ENCODE results near the gene DAAM1.
A peak's percentile ranks its signal among the peaks of the same experiment; 100 is the strongest.

DAAM1 gene

DNA sequence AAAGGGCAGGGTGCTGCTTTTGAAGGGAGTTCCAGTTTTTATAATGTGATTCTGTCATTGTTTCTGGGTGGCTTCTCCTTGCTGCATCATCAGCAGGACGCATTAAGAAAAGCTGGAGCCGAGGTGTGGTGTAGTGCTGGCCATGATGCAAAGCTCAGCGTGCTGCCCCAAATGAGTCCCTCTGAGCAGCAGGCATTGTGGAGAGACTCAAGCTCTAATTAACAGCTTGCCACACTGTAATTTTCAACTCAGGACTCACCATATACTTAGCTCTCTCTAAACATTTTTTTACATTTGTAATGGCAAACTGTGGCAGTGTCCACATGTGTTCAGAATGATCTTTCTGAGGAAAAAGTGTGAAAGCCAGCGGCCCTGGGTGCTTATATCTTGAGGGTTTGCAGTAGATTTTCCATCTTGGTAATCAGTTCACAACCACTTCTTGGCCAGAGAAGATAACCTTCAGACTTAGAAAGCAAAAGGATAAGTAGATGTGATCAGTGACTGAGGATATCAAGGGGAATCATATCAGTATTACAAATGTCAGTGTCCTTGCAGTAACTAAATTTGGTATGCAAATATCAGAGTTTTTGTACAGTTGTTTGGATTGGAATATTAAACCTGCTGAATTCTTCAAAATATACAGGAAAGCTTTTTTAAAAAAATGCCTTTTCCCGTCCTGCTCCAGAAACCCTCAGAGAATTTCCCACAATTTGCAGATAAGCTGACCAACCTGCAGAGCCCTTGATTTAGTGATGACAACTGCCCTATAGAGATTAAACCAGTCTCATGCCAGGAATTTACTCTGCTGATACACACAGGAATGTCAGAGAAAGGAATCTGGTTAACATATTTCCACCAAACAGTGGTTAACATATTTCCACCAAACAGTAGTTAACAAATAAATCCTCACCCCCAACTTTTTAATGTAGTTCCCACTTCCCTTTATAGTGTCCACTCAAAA, 63.6 kb downstream of the DAAM1 start:
- Histone ChIP-seq H3K36me3 (ENCODE audit: control insufficient read depth in 2 of 2, insufficient read depth in 2 of 2, low read length in 2 of 2) (no peaks in the 10 kb centered on the region), H3K27me3 (ENCODE audit: control insufficient read depth in 2 of 2, insufficient read depth in 2 of 2, low read length in 2 of 2) (no peaks in the 10 kb centered on the region), H3K4me3 (ENCODE audit: low read length in 2 of 2) (no peak overlapping the region), H3K9ac (ENCODE audit: low read depth in 1 of 2, low read length in 2 of 2) (no peak overlapping the region), H3K27ac (ENCODE audit: low read depth in 2 of 2, low read length in 2 of 2) (no peak overlapping the region), H3K4me1 (ENCODE audit: control insufficient read depth in 2 of 2, insufficient read depth in 2 of 2, low read length in 2 of 2) (peaks cover 9 to 15% of the 10 kb centered on the region in 2 donors), H3K9me3 (ENCODE audit: control insufficient read depth in 2 of 2, low read length in 2 of 2) (no peaks in the 10 kb centered on the region)

DNA sequence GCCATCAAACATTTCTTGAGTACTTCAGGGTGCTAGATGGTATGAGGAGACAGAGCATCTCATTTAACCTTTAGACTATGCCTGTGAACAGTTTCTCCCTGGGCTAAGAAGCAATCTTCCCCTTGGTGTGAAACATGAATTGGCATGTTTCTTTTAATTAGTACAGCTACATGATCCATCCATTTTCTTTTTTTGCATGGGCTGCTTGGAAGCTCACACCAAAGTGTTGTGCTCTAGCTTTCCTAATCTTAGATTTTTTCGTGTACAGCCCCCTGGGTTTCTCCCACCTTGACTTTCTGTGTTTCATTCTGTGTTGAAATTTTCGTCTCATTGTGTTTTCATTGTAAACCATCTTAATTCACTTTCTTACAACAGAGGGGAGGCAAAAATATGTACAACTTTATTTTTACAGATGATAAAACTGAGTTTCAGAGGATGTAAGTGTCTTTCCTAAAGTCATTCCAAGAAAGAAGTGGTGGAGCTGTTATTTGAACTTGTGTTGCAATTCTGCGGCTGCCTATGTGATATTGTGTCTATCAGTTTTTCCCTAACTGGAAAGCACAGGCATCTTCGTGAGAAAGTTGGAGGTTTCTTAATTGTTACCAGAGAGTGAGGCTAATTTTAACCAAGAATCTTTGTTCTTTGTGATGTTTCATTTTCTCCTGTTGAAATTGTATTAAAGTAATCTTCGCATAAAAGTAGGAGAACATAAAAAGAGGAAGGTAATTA, 64.5 kb downstream of the DAAM1 start:
- Histone ChIP-seq H3K27me3 (ENCODE audit: control insufficient read depth in 2 of 2, insufficient read depth in 2 of 2, low read length in 2 of 2) (no peaks in the 10 kb centered on the region), H3K4me3 (ENCODE audit: low read length in 2 of 2) (no peak overlapping the region), H3K9me3 (ENCODE audit: control insufficient read depth in 2 of 2, low read length in 2 of 2) (no peaks in the 10 kb centered on the region), H3K36me3 (ENCODE audit: control insufficient read depth in 2 of 2, insufficient read depth in 2 of 2, low read length in 2 of 2) (no peaks in the 10 kb centered on the region), H3K4me1 (ENCODE audit: control insufficient read depth in 2 of 2, insufficient read depth in 2 of 2, low read length in 2 of 2) (peaks cover 9 to 15% of the 10 kb centered on the region in 2 donors), H3K27ac (ENCODE audit: low read depth in 2 of 2, low read length in 2 of 2) (no peak overlapping the region), H3K9ac (ENCODE audit: low read depth in 1 of 2, low read length in 2 of 2) (no peak overlapping the region)

DNA sequence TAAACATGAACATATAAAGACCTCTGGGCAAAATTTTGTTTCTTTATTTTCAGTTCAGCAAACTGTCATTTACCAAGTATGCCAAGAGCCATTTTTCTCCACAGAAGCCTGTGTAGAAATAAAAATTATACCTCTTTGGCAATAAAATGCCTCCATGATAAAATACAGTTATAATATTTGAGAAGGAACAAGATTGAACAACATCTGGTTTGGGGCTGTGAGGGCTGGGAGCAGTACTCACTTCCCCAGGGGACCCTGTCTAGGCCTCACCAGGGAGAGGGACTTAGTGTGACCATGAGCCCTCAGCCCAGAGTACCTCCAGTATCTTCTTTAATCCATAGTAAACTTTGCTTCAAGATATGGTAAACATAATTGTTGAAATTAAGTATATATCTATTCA, 65.1 kb downstream of the DAAM1 start:
- no peak overlapping the region for H3K9ac ChIP-seq (ENCODE audit: low read depth in 1 of 2, low read length in 2 of 2)
- no peak overlapping the region for H3K27ac ChIP-seq (ENCODE audit: low read depth in 2 of 2, low read length in 2 of 2)
- H3K27me3 ChIP-seq (ENCODE audit: control insufficient read depth in 2 of 2, insufficient read depth in 2 of 2, low read length in 2 of 2) = no peaks in the 10 kb centered on the region
- H3K4me3 ChIP-seq (ENCODE audit: low read length in 2 of 2) = no peak overlapping the region
- H3K4me1 ChIP-seq (ENCODE audit: control insufficient read depth in 2 of 2, insufficient read depth in 2 of 2, low read length in 2 of 2) = peaks cover 9 to 15% of the 10 kb centered on the region in 2 donors
- H3K36me3 ChIP-seq (ENCODE audit: control insufficient read depth in 2 of 2, insufficient read depth in 2 of 2, low read length in 2 of 2) = no peaks in the 10 kb centered on the region
- H3K9me3 ChIP-seq (ENCODE audit: control insufficient read depth in 2 of 2, low read length in 2 of 2) = no peaks in the 10 kb centered on the region

DNA sequence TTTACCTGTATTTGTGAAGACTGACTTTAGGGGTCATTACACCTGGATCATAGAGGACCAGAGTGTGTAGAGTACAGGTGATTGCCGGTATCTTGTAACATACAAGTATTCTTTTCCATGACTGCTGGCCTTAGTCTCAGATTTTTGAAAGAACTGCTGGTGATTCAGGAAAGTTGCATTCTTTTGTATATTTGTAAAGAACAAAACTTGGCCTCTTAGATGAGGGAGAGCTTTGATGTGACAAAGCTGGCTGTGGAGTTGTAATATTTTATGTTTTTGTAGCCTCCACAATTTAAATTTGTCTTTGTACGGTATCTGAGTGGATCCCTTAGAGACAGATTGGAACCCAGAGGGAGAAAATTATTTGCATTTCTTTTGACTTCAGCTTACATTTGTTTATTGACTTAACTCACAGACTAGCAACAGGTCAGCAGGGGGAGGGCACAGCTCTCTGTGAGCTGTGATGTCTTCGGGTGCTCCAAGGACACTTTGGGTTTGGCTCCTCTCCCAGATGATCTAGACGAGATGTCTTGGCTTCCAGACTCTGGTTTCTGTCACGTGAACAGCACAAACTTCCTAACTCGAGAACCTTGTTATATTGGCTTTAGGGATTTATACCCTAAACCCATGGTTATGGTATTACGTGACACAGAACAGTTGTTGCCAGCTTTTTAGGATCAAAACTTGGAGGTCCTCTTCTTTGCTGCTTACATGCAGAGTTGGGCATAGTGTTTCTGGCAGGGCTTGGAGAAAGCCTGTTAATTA, 65.9 kb downstream of the DAAM1 start:
- Histone ChIP-seq H3K9ac (ENCODE audit: low read depth in 1 of 2, low read length in 2 of 2) (no peak overlapping the region), H3K36me3 (ENCODE audit: control insufficient read depth in 2 of 2, insufficient read depth in 2 of 2, low read length in 2 of 2) (no peaks in the 10 kb centered on the region)

DNA sequence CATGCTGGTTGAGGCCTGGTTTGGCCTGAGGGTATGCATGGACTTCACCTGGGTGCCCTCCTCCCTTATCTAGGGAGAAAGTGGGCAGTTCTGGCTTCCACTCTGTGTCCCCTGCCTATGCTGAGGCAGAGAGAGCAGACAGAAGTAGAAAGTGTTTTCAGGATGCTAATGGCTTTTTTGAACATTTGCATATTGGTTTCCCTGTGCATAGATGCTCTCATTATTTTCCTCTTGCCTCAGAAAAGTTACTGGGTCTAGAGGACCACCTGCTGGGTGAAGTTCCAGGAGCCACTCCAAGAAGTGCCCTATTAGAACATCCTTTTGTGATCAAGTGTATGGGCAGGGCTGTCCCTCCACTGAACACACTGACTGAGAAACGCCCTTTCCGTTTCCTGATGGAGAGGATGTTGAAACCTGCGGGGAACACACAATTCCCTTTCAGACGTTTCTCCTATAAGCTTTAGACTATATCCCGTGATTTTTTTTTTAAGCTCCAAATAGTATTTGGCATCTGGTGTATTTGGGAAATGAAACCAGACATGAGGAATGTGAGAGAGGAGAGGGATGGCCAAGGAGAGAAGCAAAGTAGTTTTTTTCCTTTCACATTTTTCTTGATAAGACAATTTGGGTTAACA, 66.6 kb downstream of the DAAM1 start:
- H3K27me3 ChIP-seq (ENCODE audit: control insufficient read depth in 2 of 2, insufficient read depth in 2 of 2, low read length in 2 of 2) = no peaks in the 10 kb centered on the region
- H3K36me3 ChIP-seq (ENCODE audit: control insufficient read depth in 2 of 2, insufficient read depth in 2 of 2, low read length in 2 of 2) = no peaks in the 10 kb centered on the region
- no peaks in the 10 kb centered on the region for H3K9me3 ChIP-seq (ENCODE audit: control insufficient read depth in 2 of 2, low read length in 2 of 2)
- peaks cover 9 to 15% of the 10 kb centered on the region in 2 donors for H3K4me1 ChIP-seq (ENCODE audit: control insufficient read depth in 2 of 2, insufficient read depth in 2 of 2, low read length in 2 of 2)
- peak overlapping the region; percentile 66 to 72 for H3K27ac ChIP-seq (ENCODE audit: low read depth in 2 of 2, low read length in 2 of 2)
- no peak overlapping the region for H3K4me3 ChIP-seq (ENCODE audit: low read length in 2 of 2)
- H3K9ac ChIP-seq (ENCODE audit: low read depth in 1 of 2, low read length in 2 of 2) = no peak overlapping the region

More for the DNA sequence above, 65.9 kb downstream of the DAAM1 start:
- H3K4me3 ChIP-seq (ENCODE audit: low read length in 2 of 2) = no peak overlapping the region
- H3K27me3 ChIP-seq (ENCODE audit: control insufficient read depth in 2 of 2, insufficient read depth in 2 of 2, low read length in 2 of 2) = no peaks in the 10 kb centered on the region
- H3K27ac ChIP-seq (ENCODE audit: low read depth in 2 of 2, low read length in 2 of 2) = peak overlapping the region; percentile 66 to 72
- H3K9me3 ChIP-seq (ENCODE audit: control insufficient read depth in 2 of 2, low read length in 2 of 2) = no peaks in the 10 kb centered on the region
- peaks cover 9 to 15% of the 10 kb centered on the region in 2 donors for H3K4me1 ChIP-seq (ENCODE audit: control insufficient read depth in 2 of 2, insufficient read depth in 2 of 2, low read length in 2 of 2)

DNA sequence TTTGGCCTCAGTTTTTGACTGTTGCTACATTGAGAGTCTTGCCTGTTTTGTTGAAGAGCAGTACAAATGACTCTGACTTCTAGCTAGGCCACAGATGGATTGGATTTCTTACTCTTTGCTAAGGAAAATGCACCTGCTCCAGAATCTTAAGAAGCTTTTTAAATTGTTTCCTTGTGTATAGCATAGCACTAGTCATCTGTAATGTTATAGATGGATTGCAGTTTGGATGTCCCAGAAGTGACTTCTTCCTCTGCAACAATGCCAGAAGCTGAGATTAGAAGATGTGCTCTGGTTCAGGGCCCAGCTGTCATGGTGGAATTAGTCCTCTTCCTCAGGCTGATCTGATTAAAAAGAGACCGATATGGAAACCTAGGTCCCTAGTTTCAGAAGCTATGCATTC, 67.9 kb downstream of the DAAM1 start:
- no peak overlapping the region for H3K9ac ChIP-seq (ENCODE audit: low read depth in 1 of 2, low read length in 2 of 2)
- no peaks in the 10 kb centered on the region for H3K36me3 ChIP-seq (ENCODE audit: control insufficient read depth in 2 of 2, insufficient read depth in 2 of 2, low read length in 2 of 2)
- H3K27ac ChIP-seq (ENCODE audit: low read depth in 2 of 2, low read length in 2 of 2) = no peak overlapping the region
- H3K9me3 ChIP-seq (ENCODE audit: control insufficient read depth in 2 of 2, low read length in 2 of 2) = no peaks in the 10 kb centered on the region
- H3K4me1 ChIP-seq (ENCODE audit: control insufficient read depth in 2 of 2, insufficient read depth in 2 of 2, low read length in 2 of 2) = peaks cover 9 to 15% of the 10 kb centered on the region in 2 donors
- no peak overlapping the region for H3K4me3 ChIP-seq (ENCODE audit: low read length in 2 of 2)
- no peaks in the 10 kb centered on the region for H3K27me3 ChIP-seq (ENCODE audit: control insufficient read depth in 2 of 2, insufficient read depth in 2 of 2, low read length in 2 of 2)

DNA sequence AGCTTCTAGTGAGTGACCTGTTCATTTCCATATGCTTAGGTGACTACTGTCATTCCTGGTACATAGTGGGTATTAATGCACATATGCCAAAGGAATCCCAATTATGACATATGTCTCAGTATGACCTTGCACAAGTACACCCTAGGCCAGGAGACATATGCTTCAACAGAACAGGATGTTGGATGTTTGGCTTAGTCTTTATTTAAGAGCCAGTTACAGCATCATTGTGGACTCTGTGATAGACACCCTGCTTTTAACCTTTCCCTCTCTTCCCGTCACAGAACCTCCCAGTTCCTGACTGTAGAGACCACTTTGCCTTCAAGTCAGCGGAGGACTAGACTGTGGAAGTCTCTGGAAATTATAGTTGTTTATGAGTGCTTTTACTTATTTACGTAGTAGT, 72.9 kb downstream of the DAAM1 start:
- Histone ChIP-seq H3K27me3 (ENCODE audit: control insufficient read depth in 2 of 2, insufficient read depth in 2 of 2, low read length in 2 of 2) (no peaks in the 10 kb centered on the region), H3K9ac (ENCODE audit: low read depth in 1 of 2, low read length in 2 of 2) (no peak overlapping the region), H3K4me3 (ENCODE audit: low read length in 2 of 2) (no peak overlapping the region), H3K36me3 (ENCODE audit: control insufficient read depth in 2 of 2, insufficient read depth in 2 of 2, low read length in 2 of 2) (peaks cover 2% of the 10 kb centered on the region in 2 donors), H3K9me3 (ENCODE audit: control insufficient read depth in 2 of 2, low read length in 2 of 2) (no peaks in the 10 kb centered on the region), H3K27ac (ENCODE audit: low read depth in 2 of 2, low read length in 2 of 2) (no peak overlapping the region), H3K4me1 (ENCODE audit: control insufficient read depth in 2 of 2, insufficient read depth in 2 of 2, low read length in 2 of 2) (peaks cover 3 to 12% of the 10 kb centered on the region in 2 donors)

DNA sequence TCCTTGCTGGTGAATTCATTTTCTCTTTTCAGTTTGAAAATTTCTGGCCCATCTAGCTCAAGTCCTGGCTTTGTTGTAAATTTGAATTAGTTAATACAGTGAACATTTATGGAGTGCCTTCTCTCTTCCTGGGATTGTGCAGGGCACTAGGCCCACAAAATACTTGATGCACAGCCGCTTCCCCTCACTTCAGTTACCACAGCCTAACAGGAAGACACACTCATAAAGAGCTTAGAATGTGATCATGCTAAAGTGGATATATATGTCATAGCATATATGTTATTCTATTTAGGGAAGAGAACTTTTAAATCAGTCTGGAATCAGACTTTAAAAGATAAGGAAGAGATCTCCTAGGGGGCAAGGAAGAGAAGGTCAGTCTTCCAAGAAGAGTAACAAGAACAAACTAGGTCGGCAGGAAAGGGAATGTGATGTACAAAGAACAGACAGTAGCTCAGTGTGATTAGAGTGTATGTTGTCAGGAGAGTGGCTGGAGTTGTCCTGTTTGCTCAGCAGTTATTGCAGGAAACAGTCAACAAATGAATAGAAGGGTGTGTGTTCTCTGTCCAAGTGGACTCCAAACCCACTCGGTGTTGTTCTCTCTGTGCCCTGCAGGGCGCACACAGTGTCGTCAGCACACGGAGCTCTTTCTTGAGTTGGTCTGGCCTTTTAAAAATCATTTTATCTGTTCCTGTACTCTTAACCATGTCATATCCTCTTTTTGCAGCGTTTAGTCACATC, 74.4 kb downstream of the DAAM1 start:
- Histone ChIP-seq H3K27me3 (ENCODE audit: control insufficient read depth in 2 of 2, insufficient read depth in 2 of 2, low read length in 2 of 2) (no peaks in the 10 kb centered on the region), H3K4me3 (ENCODE audit: low read length in 2 of 2) (no peak overlapping the region), H3K27ac (ENCODE audit: low read depth in 2 of 2, low read length in 2 of 2) (peak overlapping the region; percentile 19 to 62), H3K9me3 (ENCODE audit: control insufficient read depth in 2 of 2, low read length in 2 of 2) (no peaks in the 10 kb centered on the region), H3K9ac (ENCODE audit: low read depth in 1 of 2, low read length in 2 of 2) (peak overlapping the region in 1 of 2 donors; percentile 13), H3K36me3 (ENCODE audit: control insufficient read depth in 2 of 2, insufficient read depth in 2 of 2, low read length in 2 of 2) (peaks cover 2% of the 10 kb centered on the region in 2 donors), H3K4me1 (ENCODE audit: control insufficient read depth in 2 of 2, insufficient read depth in 2 of 2, low read length in 2 of 2) (peaks cover 3 to 12% of the 10 kb centered on the region in 2 donors)

DNA sequence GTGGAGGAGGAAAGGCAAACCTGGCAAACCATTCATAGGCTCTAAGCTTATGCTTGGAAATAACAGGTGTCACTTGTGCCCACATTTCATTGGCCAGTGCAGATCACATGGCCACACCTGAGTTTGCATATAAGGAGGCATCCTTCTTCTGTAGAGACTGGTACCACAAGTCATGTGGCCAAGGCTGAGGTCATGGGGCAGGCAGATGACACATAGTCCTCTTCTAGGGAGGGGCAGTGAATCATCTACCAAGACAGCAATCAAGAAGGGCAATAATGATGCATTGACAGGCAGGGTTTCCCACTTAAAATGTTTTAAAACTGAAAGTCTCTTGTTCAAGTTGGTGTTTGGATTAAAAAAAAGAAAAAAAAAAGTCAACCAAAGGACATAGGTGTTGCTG, 77.3 kb downstream of the DAAM1 start:
- H3K27me3 ChIP-seq (ENCODE audit: control insufficient read depth in 2 of 2, insufficient read depth in 2 of 2, low read length in 2 of 2) = no peaks in the 10 kb centered on the region
- no peaks in the 10 kb centered on the region for H3K9me3 ChIP-seq (ENCODE audit: control insufficient read depth in 2 of 2, low read length in 2 of 2)
- peaks cover 2 to 8% of the 10 kb centered on the region in 2 donors for H3K36me3 ChIP-seq (ENCODE audit: control insufficient read depth in 2 of 2, insufficient read depth in 2 of 2, low read length in 2 of 2)
- H3K9ac ChIP-seq (ENCODE audit: low read depth in 1 of 2, low read length in 2 of 2) = no peak overlapping the region
- no peak overlapping the region for H3K4me3 ChIP-seq (ENCODE audit: low read length in 2 of 2)
- peaks cover 3 to 12% of the 10 kb centered on the region in 2 donors for H3K4me1 ChIP-seq (ENCODE audit: control insufficient read depth in 2 of 2, insufficient read depth in 2 of 2, low read length in 2 of 2)
- H3K27ac ChIP-seq (ENCODE audit: low read depth in 2 of 2, low read length in 2 of 2) = no peak overlapping the region

All from mucosa of rectum (tissue), 2 donors.